ENCODE results near the gene ADAMTS9. TPM values are rescaled to one million over a fixed set of nuclear protein-coding genes. Genes with fewer than 3 reads are reported as not detected.
A peak's percentile ranks its signal among the peaks of the same experiment; 100 is the strongest.

Gene ADAMTS9
- total RNA-seq, 1 experiment from 2014 or later = 1.2 TPM

GRCh38 chr3:64726414-64727090 lies 38.8 kb upstream of the ADAMTS9 start:
- Histone ChIP-seq H3K9me3 (ENCODE audit: insufficient read depth, low read depth) (no peaks in the 10 kb centered on the region), H3K36me3 (ENCODE audit: low read depth) (no peaks in the 10 kb centered on the region), H3K79me2 (ENCODE audit: low read depth) (no peaks in the 10 kb centered on the region), H3K27ac (no peak overlapping the region), H3F3A (ENCODE audit: insufficient read depth, low read depth) (no peaks in the 10 kb centered on the region), H3K9me2 (ENCODE audit: insufficient read depth) (no peaks in the 10 kb centered on the region), H3K4me3 (no peak overlapping the region), H2AFZ (no peak overlapping the region), H3K27me3 (ENCODE audit: insufficient read depth, low read depth) (no peaks in the 10 kb centered on the region), H4K20me1 (ENCODE audit: insufficient read depth) (no peaks in the 10 kb centered on the region), H3K4me1 (replicated peaks; ENCODE audit: insufficient read depth) (no peaks in the 10 kb centered on the region), H3K4me2 (no peak overlapping the region)
- intact Hi-C loops (cut with micrococcal nuclease; ENCODE audit: unreplicated experiment) = no loop called here
- POLR2A ChIA-PET (ENCODE audit: unreplicated experiment) = no interaction called here
- BruUV-seq (replicated peaks) = no TSS peak
- no peak for DNase-seq
- TF ChIP-seq CTCF (conservative IDR thresholded peaks at IDR 0.05) (no peak), EZH2 (IDR thresholded peaks at IDR 0.05; ENCODE audit: low read depth) (no peak)
- CTCF ChIA-PET = no interaction called here

GRCh38 chr3:64718976-64719375 lies 31.2 kb upstream of the ADAMTS9 start:
- H3K9me3 ChIP-seq (ENCODE audit: insufficient read depth, low read depth) = no peaks in the 10 kb centered on the region
- no peak for DNase-seq
- H3K4me3 ChIP-seq = no peak overlapping the region
- H4K20me1 ChIP-seq (ENCODE audit: insufficient read depth) = no peaks in the 10 kb centered on the region
- BruUV-seq (replicated peaks) = no TSS peak
- no peak overlapping the region for H3K4me2 ChIP-seq
- no peak for TF ChIP-seq CTCF (conservative IDR thresholded peaks at IDR 0.05)
- TF ChIP-seq EZH2 (IDR thresholded peaks at IDR 0.05; ENCODE audit: low read depth) = no peak
- no peaks in the 10 kb centered on the region for H3K9me2 ChIP-seq (ENCODE audit: insufficient read depth)
- H3F3A ChIP-seq (ENCODE audit: insufficient read depth, low read depth) = no peaks in the 10 kb centered on the region
- ChIA-PET POLR2A (ENCODE audit: unreplicated experiment) (no interaction called here), CTCF (no interaction called here)
- no peaks in the 10 kb centered on the region for H3K36me3 ChIP-seq (ENCODE audit: low read depth)
- H3K27ac ChIP-seq = no peak overlapping the region
- intact Hi-C loops (cut with micrococcal nuclease; ENCODE audit: unreplicated experiment) = no loop called here
- H3K27me3 ChIP-seq (ENCODE audit: insufficient read depth, low read depth) = no peaks in the 10 kb centered on the region
- H3K79me2 ChIP-seq (ENCODE audit: low read depth) = no peaks in the 10 kb centered on the region
- no peak overlapping the region for H2AFZ ChIP-seq
- no peaks in the 10 kb centered on the region for H3K4me1 ChIP-seq (replicated peaks; ENCODE audit: insufficient read depth)

- no peak overlapping the region for H3K4me3 ChIP-seq
- no peaks in the 10 kb centered on the region for H3K27me3 ChIP-seq (ENCODE audit: insufficient read depth, low read depth)
- no peak for TF ChIP-seq EZH2 (IDR thresholded peaks at IDR 0.05; ENCODE audit: low read depth)
- TF ChIP-seq CTCF (conservative IDR thresholded peaks at IDR 0.05) = peak; percentile 60
- H3K27ac ChIP-seq = no peak overlapping the region
- intact Hi-C loops (cut with micrococcal nuclease; ENCODE audit: unreplicated experiment) = no loop called here
- BruUV-seq (replicated peaks) = no TSS peak
- ChIA-PET CTCF (interaction anchor here (0.7 kb wide), 1 partner anchor 467 kb away, joined by 3 read pairs; no protein-coding TSS in a partner anchor), POLR2A (ENCODE audit: unreplicated experiment) (no interaction called here)
- no peaks in the 10 kb centered on the region for H3K9me3 ChIP-seq (ENCODE audit: insufficient read depth, low read depth)
- H2AFZ ChIP-seq = no peak overlapping the region
- H3F3A ChIP-seq (ENCODE audit: insufficient read depth, low read depth) = no peaks in the 10 kb centered on the region
- H3K4me2 ChIP-seq = no peak overlapping the region
- H3K79me2 ChIP-seq (ENCODE audit: low read depth) = no peaks in the 10 kb centered on the region
- DNase-seq = no peak
- no peaks in the 10 kb centered on the region for H3K9me2 ChIP-seq (ENCODE audit: insufficient read depth)
- no peaks in the 10 kb centered on the region for H4K20me1 ChIP-seq (ENCODE audit: insufficient read depth)
- H3K36me3 ChIP-seq (ENCODE audit: low read depth) = no peaks in the 10 kb centered on the region
- H3K4me1 ChIP-seq (replicated peaks; ENCODE audit: insufficient read depth) = no peaks in the 10 kb centered on the region
Measured at GRCh38 chr3:64717872-64718613, 30.2 kb upstream of the ADAMTS9 start.

All from PC-9 (cell line).